ENCODE data around the gene CUL2. TPM values are rescaled to one million over a fixed set of nuclear protein-coding genes. Genes with fewer than 3 reads are reported as not detected.
"Not testable (repeated sequence)": the region's sequence is repeated elsewhere in the genome, so short reads cannot be mapped to it uniquely, and the experiment has no call there.

Gene CUL2
- total RNA-seq, 2 donors from 2014 or later, result 7.3 to 8.0 TPM

- intact Hi-C loops (cut with DNase I), result no loop called here
- Histone ChIP-seq H3K36me3 (replicated peaks in 1 of 2; ENCODE audit: insufficient read depth in 1 of 2, low read depth in 2 of 2) (no peaks in the 10 kb centered on the region), H3K4me1 (peaks cover 15% of the 10 kb centered on the region), H3K27me3 (no peaks in the 10 kb centered on the region), H3K9me3 (no peaks in the 10 kb centered on the region), H3K4me3 (no peak overlapping the region), H3K27ac (no peak overlapping the region)
- 56 to 84% methylated on average over 6 of the region's 6 CpGs for WGBS, 2 donors
- ATAC-seq, result no peak
- TF ChIP-seq CTCF (IDR thresholded peaks at IDR 0.05) (no peak), POLR2A (IDR thresholded peaks at IDR 0.05) (no peak)
- peak in 1 of 4 donors; percentile 59 for DNase-seq
These were observed 93.3 kb downstream of the CUL2 start for GRCh38 chr10:34996843-34997242.

- no peak for DNase-seq
- TF ChIP-seq POLR2A (IDR thresholded peaks at IDR 0.05) (no peak), CTCF (IDR thresholded peaks at IDR 0.05) (no peak)
These were observed 94.2 kb downstream of the CUL2 start for GRCh38 chr10:34995925-34996324.

GRCh38 chr10:34994565-34995142 lies 95.5 kb downstream of the CUL2 start:
- WGBS, 2 donors, result 5 to 8% methylated on average over 7 of the region's 7 CpGs
- DNase-seq (peak; percentile 67 to 77 (median 70)), ATAC-seq (peak; percentile 90)
- no peaks in the 10 kb centered on the region for H3K36me3 ChIP-seq (replicated peaks in 1 of 2; ENCODE audit: insufficient read depth in 1 of 2, low read depth in 2 of 2)
- H3K4me3 ChIP-seq, result no peak overlapping the region
- H3K9me3 ChIP-seq, result no peaks in the 10 kb centered on the region
- peak overlapping the region in 3 of 4 donors; percentile 45 to 56 (median 54) for H3K27ac ChIP-seq
- intact Hi-C loops (cut with DNase I), result no loop called here
- no peaks in the 10 kb centered on the region for H3K27me3 ChIP-seq
- H3K4me1 ChIP-seq, result peaks cover 15% of the 10 kb centered on the region
- TF ChIP-seq POLR2A (IDR thresholded peaks at IDR 0.05), result no peak
- peak; percentile 52 to 92 (median 79) for TF ChIP-seq CTCF (IDR thresholded peaks at IDR 0.05)

More at GRCh38 chr10:34995925-34996324, 94.2 kb downstream of the CUL2 start:
- Histone ChIP-seq H3K27ac (no peak overlapping the region), H3K36me3 (replicated peaks in 1 of 2; ENCODE audit: insufficient read depth in 1 of 2, low read depth in 2 of 2) (no peaks in the 10 kb centered on the region), H3K4me1 (peaks cover 15% of the 10 kb centered on the region), H3K4me3 (no peak overlapping the region), H3K9me3 (no peaks in the 10 kb centered on the region), H3K27me3 (no peaks in the 10 kb centered on the region)
- no peak for ATAC-seq
- 71% methylated on average over 2 of the region's 2 CpGs for WGBS, 2 donors
- intact Hi-C loops (cut with DNase I), result no loop called here

- TF ChIP-seq CTCF (IDR thresholded peaks at IDR 0.05) (no peak), POLR2A (IDR thresholded peaks at IDR 0.05) (no peak)
- Histone ChIP-seq H3K27ac (peak overlapping the region in 1 of 4 donors; percentile 31), H3K9me3 (no peaks in the 10 kb centered on the region), H3K4me1 (peaks cover 15% of the 10 kb centered on the region), H3K27me3 (no peaks in the 10 kb centered on the region), H3K36me3 (replicated peaks in 1 of 2; ENCODE audit: insufficient read depth in 1 of 2, low read depth in 2 of 2) (no peaks in the 10 kb centered on the region), H3K4me3 (no peak overlapping the region)
- intact Hi-C loops (cut with DNase I), result no loop called here
- 95 to 96% methylated on average over 1 of the region's 1 CpG for WGBS, 2 donors
- ATAC-seq, result no peak
- no peak for DNase-seq
These were observed 96.4 kb downstream of the CUL2 start for GRCh38 chr10:34993782-34994181.

- DNase-seq; H3K27ac ChIP-seq; H3K27me3 ChIP-seq; H3K4me3 ChIP-seq; ATAC-seq; H3K36me3 ChIP-seq (replicated peaks in 1 of 2; ENCODE audit: insufficient read depth in 1 of 2, low read depth in 2 of 2); H3K9me3 ChIP-seq; intact Hi-C loops (cut with DNase I): not testable (repeated sequence)
- H3K4me1 ChIP-seq, result peaks cover 15% of the 10 kb centered on the region
- WGBS, 2 donors, result 96% methylated on average over 1 of the region's 1 CpG; no CpG with 5 or more reads in 1 of the 2 donors
These were observed 99.0 kb downstream of the CUL2 start for GRCh38 chr10:34991117-34991516.
